GM13976 (cell line): ENCODE results near the gene EFEMP2.

Source experiments
- DNase-seq: peaks from one replicate; pipeline ENCODE4 v3.0.0; 2012; ENCODE audit warnings: low spot score
- in situ Hi-C: fragments of 300-500 bp; cut with MboI; formaldehyde crosslinking; loops from one replicate; pipeline ENCODE4 v1.12.0; 2022; ENCODE audit warnings: low sequenced_read_pairs, mixed read lengths, inconsistent platforms; ENCODE audit not compliant: unreplicated experiment
- TF ChIP-seq, protein P1 (sequence below): IDR thresholded peaks from 2 replicates; pipeline ENCODE4 v1.5.1; 2012; ENCODE audit warnings: borderline replicate concordance, mild to moderate bottlenecking; ENCODE audit not compliant: insufficient read depth; ENCODE audit errors: extremely low read depth, missing control alignments, control extremely low read depth

The EFEMP2 gene

GRCh38 chr11:65900899-65901180 is 28.2 kb upstream of the EFEMP2 start:
- no peak for DNase-seq
- in situ Hi-C loops, result no loop called here
- TF ChIP-seq, protein P1, sequence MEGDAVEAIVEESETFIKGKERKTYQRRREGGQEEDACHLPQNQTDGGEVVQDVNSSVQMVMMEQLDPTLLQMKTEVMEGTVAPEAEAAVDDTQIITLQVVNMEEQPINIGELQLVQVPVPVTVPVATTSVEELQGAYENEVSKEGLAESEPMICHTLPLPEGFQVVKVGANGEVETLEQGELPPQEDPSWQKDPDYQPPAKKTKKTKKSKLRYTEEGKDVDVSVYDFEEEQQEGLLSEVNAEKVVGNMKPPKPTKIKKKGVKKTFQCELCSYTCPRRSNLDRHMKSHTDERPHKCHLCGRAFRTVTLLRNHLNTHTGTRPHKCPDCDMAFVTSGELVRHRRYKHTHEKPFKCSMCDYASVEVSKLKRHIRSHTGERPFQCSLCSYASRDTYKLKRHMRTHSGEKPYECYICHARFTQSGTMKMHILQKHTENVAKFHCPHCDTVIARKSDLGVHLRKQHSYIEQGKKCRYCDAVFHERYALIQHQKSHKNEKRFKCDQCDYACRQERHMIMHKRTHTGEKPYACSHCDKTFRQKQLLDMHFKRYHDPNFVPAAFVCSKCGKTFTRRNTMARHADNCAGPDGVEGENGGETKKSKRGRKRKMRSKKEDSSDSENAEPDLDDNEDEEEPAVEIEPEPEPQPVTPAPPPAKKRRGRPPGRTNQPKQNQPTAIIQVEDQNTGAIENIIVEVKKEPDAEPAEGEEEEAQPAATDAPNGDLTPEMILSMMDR, result no peak

- DNase-seq, result peak; percentile 93
- in situ Hi-C loops, result no loop called here
- TF ChIP-seq, protein P1, result no peak
Observed at GRCh38 chr11:65900125-65900898, 27.7 kb upstream of the EFEMP2 start, which contains the start of gene FOSL1. FOSL1 (minus strand) TSS chr11:65900388; CDS start chr11:65900339, 49 bp downstream.

DNA sequence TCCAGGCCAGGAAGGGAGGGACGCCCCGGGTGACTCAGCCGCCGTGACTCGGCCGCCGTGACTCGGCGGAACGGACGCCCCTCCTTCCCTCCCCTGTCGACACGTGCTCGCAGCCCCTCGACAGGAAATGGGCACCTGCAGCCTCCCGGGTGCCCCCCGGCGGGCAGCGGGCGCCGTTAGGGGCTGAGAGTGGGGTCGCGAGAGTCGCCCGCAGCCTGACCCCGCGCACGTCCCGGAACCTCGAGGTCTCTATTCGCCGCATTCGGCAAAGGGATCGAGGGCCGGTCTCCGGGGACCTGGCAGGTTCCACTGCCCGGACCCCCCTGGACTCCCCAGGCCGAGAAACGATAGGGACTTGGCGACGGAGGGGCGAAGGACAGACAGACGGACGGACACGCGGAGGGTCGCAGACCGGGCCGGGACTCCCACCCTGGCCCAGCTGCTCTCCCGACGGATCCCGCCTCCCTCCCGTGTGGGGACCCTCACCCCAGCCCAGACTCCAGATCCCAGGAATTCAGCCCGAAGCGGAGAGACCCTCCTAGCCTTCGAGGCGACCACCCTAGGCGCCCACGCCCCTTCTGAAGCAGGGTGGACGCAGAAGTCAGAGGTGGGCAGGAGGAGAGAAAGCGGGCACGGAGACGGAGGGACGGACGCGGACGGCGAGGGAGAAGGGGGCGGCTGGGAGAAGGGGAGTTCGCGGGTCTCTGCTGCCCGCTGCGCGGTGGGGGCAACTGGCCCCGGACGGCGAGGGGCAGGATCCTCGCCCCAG is 26.9 kb upstream of the EFEMP2 start:
- DNase-seq, result peak; percentile 65
- in situ Hi-C loops, result no loop called here
- TF ChIP-seq, protein P1, result no peak

- TF ChIP-seq, protein P1, result no peak
- no peak for DNase-seq
- in situ Hi-C loops, result no loop called here
Observed at GRCh38 chr11:65898656-65899355, 26.2 kb upstream of the EFEMP2 start.

DNA sequence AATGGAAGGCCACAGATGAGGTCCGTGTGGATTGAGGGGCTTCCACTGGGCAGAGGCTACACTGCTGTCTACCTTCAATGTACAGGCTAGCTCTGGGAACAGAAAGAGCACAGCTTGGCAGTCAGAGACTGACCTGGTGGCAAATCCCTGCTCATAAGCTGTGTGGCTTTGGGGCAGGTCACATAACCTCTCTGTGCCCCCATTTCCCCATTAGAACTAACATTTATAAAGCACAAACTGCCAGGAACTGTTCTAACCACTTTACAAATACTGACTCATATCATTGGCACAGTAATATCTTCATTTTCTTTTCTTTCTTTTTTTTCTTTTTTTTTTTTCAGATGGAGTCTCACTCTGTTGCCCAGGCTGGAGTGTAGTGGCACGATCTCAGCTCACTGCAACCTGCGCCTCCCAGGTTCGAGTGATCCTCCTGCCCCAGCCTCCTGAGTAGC is 24.4 kb upstream of the EFEMP2 start:
- TF ChIP-seq, protein P1, result no peak
- in situ Hi-C loops, result no loop called here
- no peak for DNase-seq

GRCh38 chr11:65896034-65896999 is 23.7 kb upstream of the EFEMP2 start:
- in situ Hi-C loops, result no loop called here
- TF ChIP-seq, protein P1, result no peak

More at GRCh38 chr11:65896034-65896999, 23.7 kb upstream of the EFEMP2 start:
- DNase-seq, result no peak
